ENCODE results near the gene GPR37. TPM values are rescaled to one million over a fixed set of nuclear protein-coding genes. Genes with fewer than 3 reads are reported as not detected.

Gene GPR37
- total RNA-seq, 4 donors from 2014 or later, result 1.1 TPM; not detected in 2

DNA sequence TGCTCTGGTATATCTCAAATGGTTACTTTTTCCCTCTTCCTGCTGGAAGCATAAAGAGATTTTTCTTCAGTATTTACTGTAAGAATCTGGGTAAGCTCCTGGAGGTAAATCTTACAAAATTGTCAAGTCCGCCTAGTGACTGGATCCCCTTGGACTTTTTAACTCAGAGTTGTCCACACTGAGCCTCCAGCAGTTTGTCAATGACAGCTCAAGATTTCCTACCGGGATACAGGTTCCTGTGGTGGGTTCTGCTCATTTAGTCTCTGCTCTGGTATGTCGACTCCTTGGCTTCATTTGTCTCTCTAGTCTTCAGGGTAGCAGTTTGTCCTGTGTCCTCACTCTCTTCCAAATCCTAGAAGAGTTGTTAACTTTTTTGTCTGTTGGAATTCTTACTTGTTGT, 27.0 kb downstream of the GPR37 start:
- in situ Hi-C loops (cut with MboI; ENCODE audit: low pct_ligation_motif_present in 1 of 4, low pct_unique_long_range_greater_than_20kb in 1 of 4, low sequenced_read_pairs in 3 of 4), result no loop called here
- no peaks in the 10 kb centered on the region for H3K27me3 ChIP-seq
- no peak overlapping the region for H3K4me3 ChIP-seq
- H3K4me1 ChIP-seq, result no peaks in the 10 kb centered on the region
- intact Hi-C loops (cut with DNase I; ENCODE audit: low total_unique reads), result no loop called here
- TF ChIP-seq POLR2AphosphoS5 (IDR thresholded peaks at IDR 0.05), result no peak
- TF ChIP-seq, protein P1, sequence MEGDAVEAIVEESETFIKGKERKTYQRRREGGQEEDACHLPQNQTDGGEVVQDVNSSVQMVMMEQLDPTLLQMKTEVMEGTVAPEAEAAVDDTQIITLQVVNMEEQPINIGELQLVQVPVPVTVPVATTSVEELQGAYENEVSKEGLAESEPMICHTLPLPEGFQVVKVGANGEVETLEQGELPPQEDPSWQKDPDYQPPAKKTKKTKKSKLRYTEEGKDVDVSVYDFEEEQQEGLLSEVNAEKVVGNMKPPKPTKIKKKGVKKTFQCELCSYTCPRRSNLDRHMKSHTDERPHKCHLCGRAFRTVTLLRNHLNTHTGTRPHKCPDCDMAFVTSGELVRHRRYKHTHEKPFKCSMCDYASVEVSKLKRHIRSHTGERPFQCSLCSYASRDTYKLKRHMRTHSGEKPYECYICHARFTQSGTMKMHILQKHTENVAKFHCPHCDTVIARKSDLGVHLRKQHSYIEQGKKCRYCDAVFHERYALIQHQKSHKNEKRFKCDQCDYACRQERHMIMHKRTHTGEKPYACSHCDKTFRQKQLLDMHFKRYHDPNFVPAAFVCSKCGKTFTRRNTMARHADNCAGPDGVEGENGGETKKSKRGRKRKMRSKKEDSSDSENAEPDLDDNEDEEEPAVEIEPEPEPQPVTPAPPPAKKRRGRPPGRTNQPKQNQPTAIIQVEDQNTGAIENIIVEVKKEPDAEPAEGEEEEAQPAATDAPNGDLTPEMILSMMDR (IDR thresholded peaks at IDR 0.05), result no peak
- no peak for TF ChIP-seq POLR2A (IDR thresholded peaks at IDR 0.05)
- no peak for TF ChIP-seq EP300 (IDR thresholded peaks at IDR 0.05; ENCODE audit: low read depth)
- H3K9me3 ChIP-seq, result no peaks in the 10 kb centered on the region
- 79 to 91% methylated on average over 3 of the region's 3 CpGs for WGBS, 2 donors (ENCODE audit: low coverage in 1 of 2)
- no peak for DNase-seq
- no peak overlapping the region for H3K27ac ChIP-seq
- no peaks in the 10 kb centered on the region for H3K36me3 ChIP-seq

DNA sequence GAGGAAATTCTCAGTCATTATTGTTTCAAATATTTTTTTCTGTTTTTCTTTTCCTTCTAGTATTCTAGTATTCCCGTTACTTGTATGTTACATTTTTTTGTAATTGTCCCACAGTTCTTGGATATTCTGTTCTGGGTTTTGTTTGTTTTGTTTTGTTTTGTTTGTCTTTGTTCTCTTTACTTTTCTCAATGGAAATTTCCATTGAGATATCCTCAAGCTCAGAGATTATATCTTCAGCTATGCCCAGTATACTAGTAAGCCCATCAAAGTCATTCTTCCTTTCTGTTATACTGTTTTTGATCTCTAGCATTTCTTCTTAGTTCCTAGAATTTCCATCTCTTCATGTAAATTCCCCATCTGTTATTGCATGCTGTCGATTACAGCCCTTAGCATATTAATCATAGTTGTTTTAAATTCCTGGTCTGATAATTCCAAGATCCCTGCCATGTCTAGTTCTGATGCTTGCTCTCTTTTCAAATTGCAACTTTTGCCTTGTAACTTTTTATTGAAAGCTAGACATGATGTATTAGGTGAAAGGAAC, 27.8 kb downstream of the GPR37 start:
- DNase-seq, result no peak
- in situ Hi-C loops (cut with MboI; ENCODE audit: low pct_ligation_motif_present in 1 of 4, low pct_unique_long_range_greater_than_20kb in 1 of 4, low sequenced_read_pairs in 3 of 4), result no loop called here
- Histone ChIP-seq H3K9me3 (no peaks in the 10 kb centered on the region), H3K36me3 (no peaks in the 10 kb centered on the region), H3K4me3 (no peak overlapping the region), H3K27me3 (no peaks in the 10 kb centered on the region), H3K27ac (no peak overlapping the region), H3K4me1 (no peaks in the 10 kb centered on the region)
- TF ChIP-seq POLR2AphosphoS5 (IDR thresholded peaks at IDR 0.05), result no peak
- TF ChIP-seq EP300 (IDR thresholded peaks at IDR 0.05; ENCODE audit: low read depth), result no peak
- no peak for TF ChIP-seq POLR2A (IDR thresholded peaks at IDR 0.05)
- TF ChIP-seq, protein P1 (IDR thresholded peaks at IDR 0.05), result no peak
- intact Hi-C loops (cut with DNase I; ENCODE audit: low total_unique reads), result no loop called here
- 60 to 84% methylated on average over 2 of the region's 2 CpGs for WGBS, 2 donors (ENCODE audit: low coverage in 1 of 2)

DNA sequence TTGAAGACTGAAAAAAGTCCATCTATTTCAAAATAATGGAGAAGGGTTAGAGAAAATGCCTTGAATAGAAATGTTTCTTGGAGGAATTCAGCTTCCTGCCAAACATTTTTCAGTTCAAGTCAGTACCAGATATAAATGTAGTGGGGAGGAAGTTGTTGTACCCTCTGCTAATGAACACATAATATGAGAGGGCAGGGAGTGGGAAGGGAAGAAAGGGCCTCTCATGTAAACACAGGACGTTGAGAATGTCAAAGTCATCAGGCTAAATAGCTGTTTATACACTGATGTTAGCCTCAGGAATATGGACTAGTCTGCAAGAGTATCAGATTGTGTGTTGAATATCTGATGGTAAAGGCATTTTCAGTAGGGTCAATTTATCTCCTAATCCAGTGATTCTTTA, 37.0 kb downstream of the GPR37 start:
- 0 to 5% methylated on average over 1 of the region's 1 CpG for WGBS, 2 donors (ENCODE audit: low coverage in 1 of 2)
- Histone ChIP-seq H3K4me3 (no peak overlapping the region), H3K9me3 (no peaks in the 10 kb centered on the region), H3K4me1 (no peaks in the 10 kb centered on the region), H3K27me3 (no peaks in the 10 kb centered on the region), H3K27ac (no peak overlapping the region), H3K36me3 (no peaks in the 10 kb centered on the region)
- TF ChIP-seq POLR2A (IDR thresholded peaks at IDR 0.05), result no peak
- TF ChIP-seq, protein P1 (IDR thresholded peaks at IDR 0.05), result no peak
- TF ChIP-seq EP300 (IDR thresholded peaks at IDR 0.05; ENCODE audit: low read depth), result no peak
- no peak for TF ChIP-seq POLR2AphosphoS5 (IDR thresholded peaks at IDR 0.05)
- in situ Hi-C loops (cut with MboI; ENCODE audit: low pct_ligation_motif_present in 1 of 4, low pct_unique_long_range_greater_than_20kb in 1 of 4, low sequenced_read_pairs in 3 of 4), result no loop called here
- no peak for DNase-seq
- intact Hi-C loops (cut with DNase I; ENCODE audit: low total_unique reads), result no loop called here

DNA sequence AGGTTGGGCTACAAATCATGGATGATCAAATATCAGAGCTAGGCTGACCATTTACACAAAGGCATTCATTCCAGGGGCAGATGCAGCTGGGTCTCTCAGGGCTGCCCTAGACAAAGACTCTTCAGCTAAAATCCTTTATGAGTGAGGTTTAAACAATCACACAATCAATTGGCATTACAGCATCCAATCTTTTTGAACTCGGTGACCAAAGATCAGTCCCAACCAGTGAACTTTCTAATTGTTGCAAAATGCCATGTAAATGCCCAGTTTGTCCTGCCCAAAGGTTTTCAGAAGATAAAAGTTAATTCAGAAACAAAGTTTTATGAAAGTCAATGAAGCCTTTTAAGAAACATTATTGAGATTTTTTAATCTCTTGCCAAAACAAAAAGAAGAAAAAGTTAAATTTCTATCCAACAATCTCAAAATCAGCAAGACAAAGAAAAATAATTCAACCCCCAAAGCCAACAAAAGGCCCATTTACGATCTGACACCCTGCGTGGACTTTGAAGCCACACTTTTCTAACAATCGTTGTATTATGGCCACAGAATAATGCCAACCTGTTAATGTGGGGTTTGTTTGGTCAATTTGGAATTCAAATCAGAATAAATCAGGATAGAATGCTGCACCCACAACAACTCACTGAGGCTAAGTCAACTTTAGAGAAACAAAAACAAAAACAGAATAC, 40.9 kb downstream of the GPR37 start:
- no peak for DNase-seq
- Histone ChIP-seq H3K36me3 (no peaks in the 10 kb centered on the region), H3K4me3 (no peak overlapping the region), H3K4me1 (peaks cover 0 to 7% (median 2%) of the 10 kb centered on the region in 4 donors), H3K9me3 (no peaks in the 10 kb centered on the region), H3K27ac (no peak overlapping the region), H3K27me3 (no peaks in the 10 kb centered on the region)
- in situ Hi-C loops (cut with MboI; ENCODE audit: low pct_ligation_motif_present in 1 of 4, low pct_unique_long_range_greater_than_20kb in 1 of 4, low sequenced_read_pairs in 3 of 4) (no loop called here), intact Hi-C loops (cut with DNase I; ENCODE audit: low total_unique reads) (no loop called here)
- TF ChIP-seq EP300 (IDR thresholded peaks at IDR 0.05; ENCODE audit: low read depth) (no peak), POLR2A (IDR thresholded peaks at IDR 0.05) (no peak), POLR2AphosphoS5 (IDR thresholded peaks at IDR 0.05) (no peak)
- TF ChIP-seq, protein P1 (IDR thresholded peaks at IDR 0.05), result no peak
- WGBS, 2 donors (ENCODE audit: low coverage in 1 of 2), result 45 to 47% methylated on average over 3 to 4 of the region's 4 CpGs

All from transverse colon (tissue), 4 donors.